ENCODE results near the gene PCYOX1L.

Gene PCYOX1L, protein sequence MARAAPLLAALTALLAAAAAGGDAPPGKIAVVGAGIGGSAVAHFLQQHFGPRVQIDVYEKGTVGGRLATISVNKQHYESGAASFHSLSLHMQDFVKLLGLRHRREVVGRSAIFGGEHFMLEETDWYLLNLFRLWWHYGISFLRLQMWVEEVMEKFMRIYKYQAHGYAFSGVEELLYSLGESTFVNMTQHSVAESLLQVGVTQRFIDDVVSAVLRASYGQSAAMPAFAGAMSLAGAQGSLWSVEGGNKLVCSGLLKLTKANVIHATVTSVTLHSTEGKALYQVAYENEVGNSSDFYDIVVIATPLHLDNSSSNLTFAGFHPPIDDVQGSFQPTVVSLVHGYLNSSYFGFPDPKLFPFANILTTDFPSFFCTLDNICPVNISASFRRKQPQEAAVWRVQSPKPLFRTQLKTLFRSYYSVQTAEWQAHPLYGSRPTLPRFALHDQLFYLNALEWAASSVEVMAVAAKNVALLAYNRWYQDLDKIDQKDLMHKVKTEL

DNA sequence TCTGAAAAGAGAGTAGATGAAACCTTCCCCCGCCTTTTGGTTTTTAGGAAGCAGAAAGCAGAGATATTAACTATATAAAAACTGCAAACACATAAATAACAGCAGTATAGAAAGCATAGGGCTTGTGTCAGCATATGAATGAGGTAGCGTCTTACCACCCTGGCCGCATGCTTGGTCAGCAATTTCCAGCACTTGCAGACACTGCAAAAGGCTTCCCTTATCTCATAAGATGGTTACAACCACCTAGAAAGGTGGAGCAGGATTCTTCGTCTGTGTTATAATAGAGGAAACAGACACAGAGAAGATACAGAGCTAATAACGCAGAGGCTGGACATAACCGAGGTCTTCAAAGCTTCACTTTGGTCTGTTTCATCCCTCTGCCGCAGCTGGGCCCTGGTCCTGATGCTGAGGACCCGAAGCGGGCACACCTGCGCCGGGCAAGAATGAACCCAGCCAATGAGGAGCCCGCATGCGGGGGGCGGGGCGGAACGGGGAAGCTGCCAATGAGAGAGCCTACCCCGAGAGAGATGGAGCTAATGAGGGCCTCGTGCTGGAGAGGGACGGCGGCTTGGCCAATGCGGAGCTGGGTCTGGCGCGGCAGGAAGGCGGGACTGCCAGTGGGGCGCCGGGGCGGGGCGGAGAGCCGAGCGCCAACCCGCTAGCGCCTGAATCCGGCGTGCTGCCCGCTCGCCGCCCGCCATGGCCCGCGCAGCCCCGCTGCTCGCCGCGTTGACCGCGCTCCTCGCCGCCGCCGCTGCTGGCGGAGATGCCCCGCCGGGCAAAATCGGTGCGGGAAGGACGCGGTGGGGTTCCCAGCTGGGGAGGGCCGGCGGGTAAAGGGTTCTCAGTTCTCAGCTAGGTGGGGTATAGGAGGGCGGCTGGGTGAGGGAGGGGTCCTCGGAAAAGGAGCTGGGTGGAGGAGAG lies at the start of gene PCYOX1L:
Gene PCYOX1L, plus strand, starts transcription at position 677 of the 924 bp plus-strand sequence. Its CDS starts 23 bp downstream, at position 700.
- DNase-seq (ENCODE audit: low read depth, low spot score), result peak; percentile 96

DNA sequence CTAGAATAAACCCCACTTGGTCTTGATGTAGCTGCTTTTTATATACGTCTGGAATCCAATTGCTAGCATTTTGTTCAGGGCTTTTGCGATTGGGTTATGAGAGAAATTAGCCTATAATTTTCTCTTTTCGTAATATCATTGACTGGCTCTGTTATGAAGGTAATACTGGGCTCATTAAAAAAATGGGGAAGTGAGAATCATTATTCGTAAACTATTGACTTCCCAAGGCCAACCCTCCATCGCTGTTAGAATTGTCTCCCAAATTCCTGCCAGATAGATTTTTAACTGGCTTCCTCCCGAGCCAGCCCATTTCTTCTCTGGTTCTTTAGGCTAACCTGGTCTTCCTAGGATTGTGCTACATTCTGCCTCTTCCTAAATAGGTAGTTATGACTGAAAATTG lies 48.5 kb upstream of the PCYOX1L start:
- DNase-seq (ENCODE audit: low read depth, low spot score), result no peak

DNA sequence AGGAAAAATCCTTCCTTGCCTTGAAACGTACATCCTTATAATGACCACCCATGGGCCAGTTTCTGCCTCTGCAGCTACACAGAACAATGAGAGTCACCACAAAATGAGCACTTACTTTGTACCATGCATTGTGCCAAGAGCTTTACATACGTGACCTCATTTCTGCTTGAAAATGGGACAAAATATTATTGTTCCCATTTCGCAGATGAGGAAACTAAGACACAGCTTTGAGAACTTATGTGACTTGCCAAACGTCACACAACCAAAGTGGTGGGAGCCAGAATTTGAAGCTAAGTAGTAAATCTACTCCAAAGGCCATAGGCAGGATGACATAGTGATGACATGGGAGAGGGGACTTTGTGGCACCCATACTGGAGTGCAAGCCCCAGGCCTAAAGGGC lies 47.4 kb upstream of the PCYOX1L start:
- DNase-seq (ENCODE audit: low read depth, low spot score), result no peak

DNA sequence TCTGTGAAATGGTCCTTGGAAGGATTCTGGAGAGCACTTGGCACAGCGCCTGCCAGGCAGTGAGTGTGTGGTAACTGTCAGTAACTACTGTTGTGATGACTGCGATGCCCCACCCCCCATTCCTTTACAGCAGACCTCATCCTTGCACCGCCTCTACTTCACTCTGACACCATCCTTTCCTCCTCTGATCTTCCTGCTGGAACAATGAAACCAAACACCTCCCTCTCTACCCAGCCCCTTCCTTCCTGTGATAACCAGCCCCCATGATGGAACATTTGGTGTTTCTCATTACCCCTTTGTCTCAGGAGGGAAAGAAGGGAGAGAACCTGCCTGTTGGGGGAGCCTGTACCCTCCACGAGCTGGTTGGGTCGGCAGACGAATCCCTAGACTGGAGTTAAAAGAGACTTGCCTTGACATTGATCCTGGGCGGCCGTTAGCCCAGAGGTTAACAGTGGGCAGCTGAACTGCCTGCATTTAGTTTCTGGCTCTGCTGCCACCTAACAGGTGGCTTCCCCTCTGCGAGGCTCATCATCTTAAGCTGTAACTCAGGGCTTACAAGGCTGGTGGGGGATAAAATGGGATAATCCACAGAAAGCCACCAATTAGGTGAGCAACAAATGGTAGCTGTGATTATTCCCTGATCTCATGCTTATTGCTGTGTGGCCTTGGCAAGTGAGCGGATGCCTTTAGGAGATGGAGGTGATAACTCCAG lies 46.7 kb upstream of the PCYOX1L start:
- no peak for DNase-seq (ENCODE audit: low read depth, low spot score)

DNA sequence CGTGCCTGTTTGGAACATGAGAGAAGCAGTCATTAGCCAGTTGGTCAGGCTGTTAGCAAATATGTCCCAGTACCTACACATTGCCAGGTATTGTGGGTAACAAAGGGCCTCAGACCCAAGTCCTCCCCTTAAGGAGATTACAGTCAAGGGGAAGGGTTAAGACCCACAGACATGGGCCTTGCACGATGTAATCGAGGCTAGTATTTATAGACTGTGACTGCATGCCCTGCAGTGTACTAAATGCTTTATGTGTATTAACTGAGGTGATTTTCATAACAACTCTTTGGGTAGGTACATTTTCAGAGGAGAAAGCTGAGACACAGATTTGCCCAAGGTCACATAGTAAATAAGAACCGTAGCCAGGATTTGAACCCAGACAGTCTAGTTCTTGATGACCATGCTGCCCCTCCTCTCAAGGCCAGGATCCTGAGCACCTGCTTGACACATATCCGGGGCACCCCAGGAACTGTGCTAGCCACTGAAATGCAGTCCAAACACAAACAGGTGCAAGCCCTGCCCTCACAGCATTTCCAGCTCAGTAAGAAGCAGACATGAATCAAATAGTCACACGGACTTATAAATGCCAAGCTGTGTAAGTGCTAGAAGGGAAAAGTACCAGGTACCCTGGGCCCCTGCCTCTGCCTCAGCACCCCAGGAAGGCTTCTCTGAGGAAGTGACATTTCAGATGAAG lies 44.5 kb upstream of the PCYOX1L start:
- DNase-seq (ENCODE audit: low read depth, low spot score), result no peak

DNA sequence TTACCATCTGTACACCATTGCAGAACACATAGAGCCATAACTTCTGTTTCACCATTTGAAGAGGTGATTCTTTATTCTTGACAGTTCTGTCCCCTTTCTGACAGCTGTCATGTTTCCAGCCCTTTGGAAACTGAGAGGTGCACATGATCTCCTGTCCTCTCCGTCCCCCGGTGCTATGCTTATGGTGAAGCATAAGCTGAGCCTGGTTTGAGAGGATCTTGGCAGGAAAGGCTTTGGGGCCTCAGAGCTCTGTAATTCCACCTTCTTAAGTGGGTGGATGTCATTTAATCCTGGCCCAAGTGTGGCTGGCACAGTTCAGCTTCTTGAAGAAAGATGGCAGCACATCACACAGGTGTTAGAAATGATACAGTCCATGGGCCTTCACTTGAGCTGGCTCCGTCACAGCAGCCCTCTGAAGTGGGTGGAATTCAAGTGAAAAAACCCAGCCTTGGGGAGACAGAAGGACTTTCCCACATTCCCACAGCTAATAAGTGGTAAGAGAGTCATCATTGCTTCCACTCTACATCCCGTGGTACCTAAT lies 43.2 kb upstream of the PCYOX1L start:
- DNase-seq (ENCODE audit: low read depth, low spot score), result no peak

DNA sequence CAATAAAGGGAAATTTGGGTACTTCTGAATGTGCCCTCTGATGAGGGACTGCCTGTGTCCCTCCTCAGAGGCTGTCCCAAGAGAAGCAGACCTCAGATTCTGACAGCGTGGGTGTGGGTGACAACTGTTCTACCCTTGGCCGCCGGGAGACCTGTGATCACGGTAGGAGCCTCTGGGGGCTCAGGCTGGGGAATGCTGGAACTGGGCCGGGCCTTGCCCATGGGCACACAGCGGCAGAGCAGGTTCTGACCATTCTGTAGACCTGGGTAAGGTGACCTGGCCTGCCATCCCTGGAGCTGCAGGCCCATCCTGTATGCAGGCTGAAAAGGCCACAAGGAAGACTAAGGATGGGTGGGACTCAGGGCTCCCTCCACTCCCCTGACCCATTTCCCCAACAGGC lies 42.1 kb upstream of the PCYOX1L start:
- no peak for DNase-seq (ENCODE audit: low read depth, low spot score)

DNA sequence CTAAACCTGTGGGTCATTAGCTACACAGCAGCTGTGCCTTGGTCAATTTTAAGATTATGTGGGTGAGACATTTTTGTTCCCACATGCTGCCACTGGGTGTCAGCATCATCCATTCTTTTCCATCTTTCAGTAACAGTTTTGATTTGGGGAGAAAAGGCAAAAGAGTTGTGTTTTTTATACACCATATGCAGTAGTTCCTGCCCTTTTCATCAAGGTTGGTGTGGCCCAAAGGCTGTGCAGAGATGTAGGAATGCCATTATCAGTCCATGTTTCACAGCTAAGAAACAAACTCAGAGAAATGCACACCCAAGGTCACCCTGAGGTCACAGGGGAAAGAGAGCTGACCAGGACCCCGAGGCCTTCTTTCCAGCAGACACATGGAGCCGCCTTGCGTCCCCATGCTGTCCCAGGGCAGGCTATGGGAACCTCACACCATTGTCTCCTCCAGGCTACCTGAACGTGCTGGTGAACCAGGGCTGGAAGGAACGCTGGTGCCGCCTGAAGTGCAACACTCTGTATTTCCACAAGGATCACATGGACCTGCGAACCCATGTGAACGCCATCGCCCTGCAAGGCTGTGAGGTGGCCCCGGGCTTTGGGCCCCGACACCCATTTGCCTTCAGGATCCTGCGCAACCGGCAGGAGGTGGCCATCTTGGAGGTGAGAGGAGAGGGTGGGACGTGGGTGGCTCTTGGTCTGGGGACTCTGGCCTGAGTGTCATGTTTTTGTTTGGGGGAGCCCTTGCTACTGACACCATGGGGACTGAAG lies 40.4 kb upstream of the PCYOX1L start:
- DNase-seq (ENCODE audit: low read depth, low spot score), result no peak

DNA sequence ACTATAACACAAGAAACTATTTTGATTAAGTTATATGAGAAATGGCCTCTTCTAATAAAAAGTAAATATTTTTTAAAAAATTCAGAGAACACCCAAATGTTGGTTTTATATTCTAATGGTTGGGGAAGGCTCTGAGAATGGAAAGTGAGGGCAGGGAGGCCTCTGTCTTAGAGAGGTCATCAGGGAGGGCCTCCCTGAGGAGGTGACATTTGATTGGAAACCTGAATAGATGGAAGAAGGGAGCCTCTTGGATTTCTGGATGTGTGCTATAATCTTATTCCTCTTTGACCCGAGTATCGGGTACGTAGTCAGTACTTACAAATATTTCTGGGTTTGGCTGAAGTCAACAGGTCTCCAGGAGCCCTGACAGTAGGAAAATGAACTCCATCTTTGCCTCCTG lies 38.7 kb upstream of the PCYOX1L start:
- no peak for DNase-seq (ENCODE audit: low read depth, low spot score)

DNA sequence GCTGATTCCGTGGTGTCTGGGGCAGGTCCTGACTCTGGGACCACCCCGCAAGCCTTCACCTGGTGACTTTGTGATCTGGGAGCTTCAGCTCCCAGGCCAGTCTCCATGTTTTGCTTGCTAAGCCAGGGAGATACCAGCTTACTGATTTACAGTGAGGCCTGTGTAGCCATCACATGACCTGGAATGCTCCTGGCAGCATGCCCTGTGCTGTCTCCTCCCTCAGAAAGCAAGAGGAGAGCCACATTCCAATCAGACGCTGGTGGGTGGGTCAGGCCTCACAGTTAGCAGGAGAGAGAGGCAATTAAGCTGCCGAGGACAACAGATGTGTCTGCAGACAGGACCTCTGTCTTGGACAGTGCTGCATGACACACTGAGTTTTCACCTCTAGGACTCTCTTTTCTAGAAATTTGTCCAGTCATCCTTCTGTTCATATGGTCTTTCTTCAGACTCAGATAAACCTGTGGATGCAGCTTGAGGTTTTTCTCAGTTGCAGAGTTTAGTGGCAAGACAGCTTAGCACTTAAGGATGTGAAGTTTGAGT lies 37.0 kb upstream of the PCYOX1L start:
- DNase-seq (ENCODE audit: low read depth, low spot score), result no peak

DNA sequence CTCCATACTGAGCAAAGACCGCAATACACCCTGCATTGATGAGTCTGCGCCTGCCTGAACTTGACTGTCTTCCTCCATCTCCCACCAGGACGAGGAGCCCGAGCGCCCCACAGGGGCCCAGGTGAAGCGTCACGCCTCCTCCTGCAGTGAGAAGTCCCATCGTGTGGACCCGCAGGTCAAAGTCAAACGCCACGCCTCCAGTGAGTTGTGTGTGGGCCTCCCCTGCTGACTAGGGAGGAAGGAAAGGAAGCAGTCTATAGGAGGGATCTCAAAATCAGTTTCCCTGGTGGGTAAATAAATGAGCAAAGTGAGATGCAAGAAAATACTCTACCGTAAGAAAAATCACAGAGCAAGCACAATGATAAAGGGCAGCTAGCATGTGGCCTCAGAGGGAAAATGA lies 35.3 kb upstream of the PCYOX1L start:
- DNase-seq (ENCODE audit: low read depth, low spot score), result no peak

DNA sequence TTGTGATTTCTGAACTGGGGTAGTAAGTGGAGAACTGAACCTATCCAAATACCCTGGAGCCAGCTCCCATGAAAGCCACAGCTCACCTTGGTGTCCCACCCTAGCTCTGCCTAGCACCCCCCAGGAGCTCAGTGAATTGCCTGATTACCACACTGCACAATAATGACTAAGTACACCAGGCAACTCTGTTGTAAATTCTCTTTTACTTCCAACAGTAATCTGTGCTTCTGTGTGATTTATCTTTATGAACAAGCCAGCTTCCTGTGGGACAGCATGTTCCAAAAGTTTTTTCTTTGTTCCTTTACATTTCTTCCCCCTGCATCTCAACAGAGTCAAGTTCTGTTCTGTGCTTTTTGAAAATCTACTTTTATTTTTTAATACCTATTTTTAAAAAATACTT lies 34.6 kb upstream of the PCYOX1L start:
- DNase-seq (ENCODE audit: low read depth, low spot score), result no peak

DNA sequence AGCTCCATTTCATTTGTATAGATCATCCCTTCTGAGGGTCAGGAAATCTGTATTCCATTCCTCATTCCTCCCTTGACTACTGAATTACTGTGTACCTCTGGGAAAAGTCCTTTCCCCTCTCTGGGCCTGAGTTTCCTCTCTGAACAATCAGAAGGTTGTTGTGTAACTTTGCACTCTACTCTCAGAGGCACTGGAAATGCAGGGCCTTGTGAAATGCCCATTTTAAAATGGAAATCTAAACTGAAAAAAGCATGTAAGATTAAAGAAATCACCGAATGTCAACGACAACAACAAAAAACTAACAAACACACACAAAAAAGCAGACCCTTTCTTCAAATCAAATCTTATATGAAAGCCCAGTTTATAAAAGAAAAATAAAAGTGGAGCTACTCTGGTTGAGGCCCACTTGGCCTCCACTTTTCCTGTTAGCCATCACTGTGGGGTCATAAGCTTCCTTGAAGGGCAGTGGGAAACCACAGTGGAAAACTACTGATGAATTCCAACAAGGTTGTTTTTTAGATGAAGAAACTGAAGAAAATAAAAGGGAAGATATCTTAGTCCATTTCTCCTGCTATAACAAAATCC lies 34.1 kb upstream of the PCYOX1L start:
- DNase-seq (ENCODE audit: low read depth, low spot score), result no peak

DNA sequence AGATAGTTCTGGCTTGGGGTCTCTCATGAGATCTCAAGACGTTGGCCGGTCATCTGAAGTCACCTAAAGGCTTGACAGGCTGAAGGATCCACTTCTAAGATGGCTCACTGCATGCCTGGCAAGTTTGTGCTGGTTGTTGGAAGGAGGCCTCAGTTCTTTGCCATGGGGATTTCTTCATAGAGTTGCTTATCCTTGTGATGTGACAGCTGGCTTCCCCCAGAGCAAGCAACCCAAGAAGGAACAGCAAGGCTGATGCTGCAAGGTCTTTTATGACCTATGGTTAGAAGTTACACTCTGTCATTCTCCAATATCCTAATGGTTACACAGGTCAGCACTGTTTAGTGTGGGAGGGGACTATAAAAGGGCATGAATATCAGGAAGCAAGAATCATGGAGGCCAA lies 33.2 kb upstream of the PCYOX1L start:
- DNase-seq (ENCODE audit: low read depth, low spot score), result no peak

DNA sequence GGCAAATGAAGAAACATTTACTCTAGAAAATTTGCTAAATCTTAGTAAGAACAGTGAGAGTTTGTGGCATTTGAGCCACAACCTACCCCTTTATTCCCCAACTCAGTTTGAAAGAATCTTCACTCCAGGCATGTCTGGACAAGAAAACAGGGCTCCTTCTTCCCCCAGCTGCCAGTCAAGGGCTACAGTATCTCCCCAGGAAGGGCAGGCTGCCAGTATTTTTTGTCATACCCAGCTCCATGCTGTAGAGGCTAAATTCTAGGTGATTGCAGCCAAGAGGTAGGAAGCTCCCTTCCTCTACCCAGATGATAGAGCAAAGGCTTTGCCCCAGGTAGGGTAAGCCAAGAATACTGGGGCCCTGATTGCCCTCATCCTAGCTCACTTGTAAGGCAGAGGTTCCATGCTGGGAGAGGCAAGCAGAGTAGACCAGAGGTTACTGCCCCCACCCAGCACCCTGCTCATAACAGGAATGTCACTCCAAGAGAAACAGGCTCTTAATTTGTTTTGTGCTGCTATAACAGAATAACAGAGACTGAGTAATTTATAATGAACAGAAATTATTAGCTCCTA lies 32.6 kb upstream of the PCYOX1L start:
- no peak for DNase-seq (ENCODE audit: low read depth, low spot score)

DNA sequence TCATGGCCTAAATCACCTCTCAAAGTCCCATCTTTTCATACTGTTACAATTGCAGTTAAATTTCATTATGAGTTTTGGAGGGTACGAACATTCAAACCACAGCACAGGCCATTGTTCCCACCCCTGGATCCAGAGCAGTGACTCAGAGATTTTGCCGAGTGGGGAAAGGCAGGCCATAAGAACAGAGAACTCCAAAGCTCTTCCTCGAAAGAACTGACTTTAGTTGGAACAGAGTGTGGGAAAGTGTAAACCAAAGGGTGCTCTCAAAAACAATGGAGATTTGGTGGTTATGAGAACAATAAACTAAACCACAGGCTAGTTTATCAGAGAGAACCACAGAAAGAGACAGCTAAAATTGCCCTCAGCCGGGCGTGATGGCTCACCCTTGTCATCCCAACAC lies 32.0 kb upstream of the PCYOX1L start:
- no peak for DNase-seq (ENCODE audit: low read depth, low spot score)

DNA sequence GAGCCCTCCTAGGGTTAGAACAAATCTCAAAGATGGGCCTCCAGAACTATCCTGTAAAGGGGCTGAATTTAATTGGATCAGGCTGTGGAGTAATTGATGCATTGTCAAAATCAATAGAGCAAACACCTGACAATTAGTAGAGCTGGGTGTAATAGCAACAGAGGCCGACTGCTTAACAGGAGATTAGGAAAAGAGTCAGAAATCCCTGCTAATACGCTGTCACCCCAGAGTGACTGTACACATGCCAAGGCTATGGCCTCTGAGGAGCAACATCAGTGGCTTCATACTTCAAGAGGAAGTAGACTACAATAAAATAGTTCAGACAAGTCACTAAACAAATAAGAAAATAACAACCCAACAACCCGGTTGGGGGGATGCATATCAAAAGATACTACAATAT lies 31.2 kb upstream of the PCYOX1L start:
- no peak for DNase-seq (ENCODE audit: low read depth, low spot score)

DNA sequence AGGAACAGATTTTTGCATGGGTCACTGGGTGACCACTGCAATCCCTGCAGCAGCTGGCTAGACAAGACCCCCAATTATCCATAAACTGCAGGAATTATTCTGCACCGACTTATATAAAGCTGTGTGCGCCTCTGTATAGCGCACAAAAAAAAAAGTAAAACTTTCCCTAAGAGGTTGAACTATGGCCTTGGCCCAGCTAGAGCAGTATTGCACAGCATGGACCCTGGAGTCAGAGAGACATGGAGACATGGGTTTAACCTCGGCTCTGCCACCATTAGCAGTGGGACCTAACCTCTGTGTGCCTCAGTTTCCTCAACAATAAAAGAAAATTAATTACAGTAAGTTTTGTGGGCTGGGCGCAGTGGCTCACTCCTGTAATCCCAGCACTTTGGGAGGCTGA lies 29.7 kb upstream of the PCYOX1L start:
- DNase-seq (ENCODE audit: low read depth, low spot score), result no peak

DNA sequence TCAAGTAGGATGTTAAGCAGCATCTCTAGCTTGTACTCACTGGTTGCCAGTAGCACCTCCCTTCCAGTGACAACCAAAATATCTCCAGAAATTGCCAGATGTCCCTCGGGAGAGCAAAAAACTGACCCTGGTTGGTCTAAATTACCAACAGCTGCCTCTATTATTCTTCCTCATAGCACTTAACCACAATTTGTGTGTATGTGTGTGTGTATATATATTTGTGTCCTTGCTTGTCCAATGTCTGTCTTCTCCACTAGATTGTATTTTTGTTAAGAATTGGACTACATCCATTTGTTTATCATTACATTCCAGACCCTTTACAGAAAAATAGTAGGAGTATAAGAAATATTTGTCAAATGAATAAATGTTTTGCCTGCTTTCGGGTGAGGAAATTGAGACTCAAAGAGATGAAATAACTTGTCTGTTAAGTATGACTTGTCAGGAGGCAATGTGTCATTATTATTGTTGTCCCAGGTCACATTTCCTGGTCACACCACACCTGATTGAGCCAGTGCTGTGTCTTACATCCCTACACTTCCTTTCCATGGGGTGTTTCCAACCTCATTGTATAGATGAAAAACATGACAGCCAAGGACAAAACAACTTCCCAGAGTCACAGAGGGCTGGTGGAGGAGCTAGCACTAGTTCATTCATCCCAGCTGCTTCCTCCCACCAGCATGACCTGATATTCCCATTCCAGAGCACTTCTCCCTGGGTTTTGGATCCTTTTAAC lies 24.0 kb upstream of the PCYOX1L start:
- no peak for DNase-seq (ENCODE audit: low read depth, low spot score)
